Pons (tissue), 1 donor: Measurements from ENCODE around the gene PSMD10.

Experiments used
- DNase-seq: peaks from one replicate; pipeline ENCODE4 v3.0.0-alpha.2; 2016; ENCODE audit warnings: low spot score

The PSMD10 gene

GRCh38 chrX:108071578-108071977 is 19.8 kb downstream of the PSMD10 start:
- no peak for DNase-seq

GRCh38 chrX:108070891-108071290 is 20.5 kb downstream of the PSMD10 start:
- no peak for DNase-seq

- no peak for DNase-seq
These were observed 23.2 kb downstream of the PSMD10 start for GRCh38 chrX:108068121-108068520.

GRCh38 chrX:108064613-108065012 is 26.7 kb downstream of the PSMD10 start:
- no peak for DNase-seq

- no peak for DNase-seq
These were observed 27.3 kb downstream of the PSMD10 start for GRCh38 chrX:108064001-108064400.

GRCh38 chrX:108059801-108060200 is 31.5 kb downstream of the PSMD10 start:
- no peak for DNase-seq

GRCh38 chrX:108055546-108055945 is 35.8 kb downstream of the PSMD10 start:
- DNase-seq: no peak

- DNase-seq: no peak
These were observed 38.1 kb downstream of the PSMD10 start for GRCh38 chrX:108053218-108053617.

GRCh38 chrX:108049649-108050048 is 41.7 kb downstream of the PSMD10 start:
- no peak for DNase-seq

GRCh38 chrX:108044554-108045256 is 46.6 kb downstream of the PSMD10 start, which contains the start of gene VSIG1:
TSS of gene VSIG1 (plus strand) at chrX:108045065. CDS start at chrX:108045131, 66 bp downstream.
- DNase-seq: no peak

GRCh38 chrX:108036298-108036973 is 54.9 kb downstream of the PSMD10 start:
- no peak for DNase-seq

GRCh38 chrX:108034725-108035124 is 56.6 kb downstream of the PSMD10 start:
- no peak for DNase-seq
